Astrocyte of the cerebellum (primary cell): Measurements from ENCODE around the gene STIM2.
"Not testable (repeated sequence)": the region's sequence is repeated elsewhere in the genome, so short reads cannot be mapped to it uniquely, and the experiment has no call there.

Source experiments
- DNase-seq: peaks from one replicate; pipeline ENCODE4 v3.0.0-alpha.2; 2011; ENCODE audit warnings: low read depth
- H3K4me3 ChIP-seq: 2 replicates; pipeline ENCODE4 v1.5.1; 2011; ENCODE audit warnings: mild to moderate bottlenecking, low read depth, low read length, moderate library complexity
- in situ Hi-C: cut with HindIII; loops from 2 replicates; pipeline ENCODE4 v1.10.0; 2017; ENCODE audit warnings: low sequenced_read_pairs
- TF ChIP-seq, protein P1 (sequence below): IDR thresholded peaks from 2 replicates; pipeline ENCODE4 v1.5.1; 2012; ENCODE audit warnings: low read length, low read depth, moderate library complexity, mild to moderate bottlenecking; ENCODE audit errors: missing control alignments

Gene STIM2

DNA sequence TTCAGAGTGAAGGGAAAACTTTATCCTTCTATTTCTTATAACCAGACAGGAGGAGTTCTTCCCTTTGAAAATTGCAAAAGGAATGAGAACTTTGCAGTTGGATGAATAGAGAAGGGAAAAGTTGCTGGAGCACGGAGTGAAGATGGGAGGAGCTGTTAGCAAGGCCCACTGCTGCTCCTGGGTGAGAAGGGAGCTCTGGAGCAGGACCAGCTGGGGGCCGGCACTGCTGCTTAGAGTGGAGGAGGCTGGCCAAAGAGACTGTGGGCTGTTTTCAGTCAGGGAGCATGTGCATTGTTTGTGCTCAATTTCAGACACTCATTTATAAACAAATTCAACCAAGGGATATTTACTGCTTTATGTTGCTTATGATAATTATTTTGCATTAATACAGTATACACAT lies 164.2 kb downstream of the STIM2 start:
- no peak overlapping the region for H3K4me3 ChIP-seq
- in situ Hi-C loops: no loop called here
- TF ChIP-seq, protein P1, sequence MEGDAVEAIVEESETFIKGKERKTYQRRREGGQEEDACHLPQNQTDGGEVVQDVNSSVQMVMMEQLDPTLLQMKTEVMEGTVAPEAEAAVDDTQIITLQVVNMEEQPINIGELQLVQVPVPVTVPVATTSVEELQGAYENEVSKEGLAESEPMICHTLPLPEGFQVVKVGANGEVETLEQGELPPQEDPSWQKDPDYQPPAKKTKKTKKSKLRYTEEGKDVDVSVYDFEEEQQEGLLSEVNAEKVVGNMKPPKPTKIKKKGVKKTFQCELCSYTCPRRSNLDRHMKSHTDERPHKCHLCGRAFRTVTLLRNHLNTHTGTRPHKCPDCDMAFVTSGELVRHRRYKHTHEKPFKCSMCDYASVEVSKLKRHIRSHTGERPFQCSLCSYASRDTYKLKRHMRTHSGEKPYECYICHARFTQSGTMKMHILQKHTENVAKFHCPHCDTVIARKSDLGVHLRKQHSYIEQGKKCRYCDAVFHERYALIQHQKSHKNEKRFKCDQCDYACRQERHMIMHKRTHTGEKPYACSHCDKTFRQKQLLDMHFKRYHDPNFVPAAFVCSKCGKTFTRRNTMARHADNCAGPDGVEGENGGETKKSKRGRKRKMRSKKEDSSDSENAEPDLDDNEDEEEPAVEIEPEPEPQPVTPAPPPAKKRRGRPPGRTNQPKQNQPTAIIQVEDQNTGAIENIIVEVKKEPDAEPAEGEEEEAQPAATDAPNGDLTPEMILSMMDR: no peak
- DNase-seq: no peak

GRCh38 chr4:27027428-27027827 lies 166.8 kb downstream of the STIM2 start:
- TF ChIP-seq, protein P1: no peak
- H3K4me3 ChIP-seq: no peak overlapping the region
- no peak for DNase-seq
- in situ Hi-C loops: no loop called here

DNA sequence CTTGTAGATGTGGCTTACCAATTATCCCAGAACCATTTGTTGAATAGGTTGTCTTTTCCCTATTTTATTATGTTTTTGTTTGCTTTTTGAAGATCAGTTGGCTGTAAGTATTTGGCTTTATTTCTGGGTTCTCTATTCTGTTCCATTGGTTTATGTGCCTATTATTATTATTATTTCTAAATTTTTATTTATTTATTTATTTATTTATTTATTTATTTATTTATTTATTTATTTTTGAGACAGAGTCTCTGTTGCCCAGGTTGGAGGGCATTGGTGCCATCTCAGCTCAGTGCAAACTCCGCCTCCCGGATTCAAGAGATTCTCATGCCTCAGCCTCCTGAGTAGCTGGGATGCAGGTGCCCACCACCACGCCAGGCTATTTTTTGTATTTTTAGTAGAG lies 174.5 kb downstream of the STIM2 start:
- in situ Hi-C loops, DNase-seq, H3K4me3 ChIP-seq: not testable (repeated sequence)

DNA sequence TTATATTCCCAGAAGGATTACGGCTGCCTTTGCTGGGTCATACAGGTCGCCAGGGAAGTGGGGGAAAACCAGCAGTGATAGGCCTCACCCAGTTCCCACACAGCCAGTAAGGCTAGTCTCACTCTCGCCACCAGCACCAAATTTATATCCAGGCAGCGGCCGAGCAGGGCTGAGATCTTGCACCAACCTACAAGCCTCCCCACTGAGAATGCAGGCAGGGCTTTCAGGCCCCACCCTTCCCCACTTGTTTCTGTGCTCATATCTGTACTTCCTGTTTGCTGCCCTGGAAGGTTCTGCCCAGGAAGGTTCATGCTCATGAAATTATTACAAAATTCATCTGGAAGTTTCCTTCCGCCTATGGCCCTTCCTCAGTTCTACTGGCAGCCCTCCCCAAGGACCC lies 179.7 kb downstream of the STIM2 start:
- no peak overlapping the region for H3K4me3 ChIP-seq
- TF ChIP-seq, protein P1: no peak
- in situ Hi-C loops: no loop called here
- no peak for DNase-seq

GRCh38 chr4:27042411-27042810 lies 181.8 kb downstream of the STIM2 start:
- DNase-seq: no peak
- in situ Hi-C loops: no loop called here
- no peak overlapping the region for H3K4me3 ChIP-seq
- TF ChIP-seq, protein P1: no peak

DNA sequence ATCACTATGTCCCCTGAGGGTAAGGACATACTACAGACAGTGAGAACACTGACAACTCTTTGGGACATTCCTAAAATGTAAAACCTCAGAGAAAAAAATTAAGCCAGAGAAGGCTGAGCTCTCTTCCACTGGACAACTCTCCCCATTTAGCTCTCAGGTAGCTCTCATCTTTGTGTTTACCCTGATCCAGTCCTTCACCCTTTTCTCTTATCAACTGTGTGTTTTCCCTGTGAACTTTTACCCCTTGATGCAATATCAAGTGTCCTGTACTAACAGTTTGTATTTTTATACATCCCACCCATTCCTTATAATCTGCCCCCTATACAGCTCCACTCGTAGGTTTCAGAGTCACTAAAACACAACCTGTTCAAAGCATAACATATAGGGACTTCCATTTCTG lies 182.6 kb downstream of the STIM2 start:
- no peak overlapping the region for H3K4me3 ChIP-seq
- no peak for DNase-seq
- TF ChIP-seq, protein P1: no peak
- in situ Hi-C loops: no loop called here

GRCh38 chr4:27046851-27047250 lies 186.2 kb downstream of the STIM2 start:
- TF ChIP-seq, protein P1: no peak
- no peak overlapping the region for H3K4me3 ChIP-seq
- no peak for DNase-seq
- in situ Hi-C loops: no loop called here
